CD4-positive, alpha-beta T cell treated with Interleukin-15 for 4 hours (primary cell): Measurements from ENCODE around the gene YPEL1.

Experiments
- DNase-seq: peaks from one replicate; pipeline ENCODE4 v3.0.0-alpha.2; 2020; ENCODE audit warnings: low spot score

Gene YPEL1

DNA sequence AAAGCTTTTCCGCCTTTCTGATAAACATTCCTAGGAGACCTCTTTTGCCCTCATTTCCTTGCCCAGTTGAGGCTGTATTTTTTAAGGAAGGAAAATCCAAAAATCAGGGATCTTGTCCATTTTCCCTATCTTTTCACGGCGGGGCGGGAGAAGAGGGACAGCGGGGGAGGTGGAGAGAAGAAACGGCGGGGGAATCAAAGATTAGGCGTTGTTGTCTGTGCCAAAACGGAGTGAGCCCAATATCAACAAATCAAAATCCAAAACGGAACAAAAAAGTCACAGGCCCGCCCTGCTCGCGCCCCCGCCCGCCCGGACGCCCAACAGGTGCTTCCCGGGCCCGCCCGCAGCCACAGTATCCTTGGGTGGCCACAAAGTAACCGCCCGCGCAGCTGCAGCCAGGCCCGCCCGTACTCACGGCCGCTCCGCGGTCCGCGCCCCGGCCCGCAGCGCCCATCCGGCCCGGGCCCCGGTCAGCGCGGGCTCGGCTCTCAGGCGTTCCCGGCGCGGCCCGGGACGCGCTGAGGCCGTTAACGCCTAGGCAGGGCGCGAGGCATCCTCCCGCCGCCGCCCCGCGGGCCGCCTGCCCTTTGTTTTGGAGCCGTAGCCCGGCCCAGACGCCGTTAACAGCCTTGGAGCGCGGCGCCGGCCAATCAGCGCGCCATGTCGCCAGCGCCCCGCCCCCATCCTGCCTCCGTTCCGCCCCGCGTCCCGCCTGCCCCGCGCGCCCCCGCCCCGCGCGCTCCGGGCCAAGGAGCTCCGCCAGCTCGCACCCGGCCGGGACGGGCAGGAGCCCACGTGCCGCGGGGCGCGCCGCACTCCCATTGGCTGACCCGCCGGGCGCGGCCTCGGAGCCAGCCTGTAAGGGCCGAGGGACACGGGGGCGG lies at the start of gene YPEL1:
Gene YPEL1, minus strand, starts transcription at position 595 of the 884 bp plus-strand sequence. CDS start 25,050 bp downstream, outside the sequence.
- peak; percentile 95 for DNase-seq

DNA sequence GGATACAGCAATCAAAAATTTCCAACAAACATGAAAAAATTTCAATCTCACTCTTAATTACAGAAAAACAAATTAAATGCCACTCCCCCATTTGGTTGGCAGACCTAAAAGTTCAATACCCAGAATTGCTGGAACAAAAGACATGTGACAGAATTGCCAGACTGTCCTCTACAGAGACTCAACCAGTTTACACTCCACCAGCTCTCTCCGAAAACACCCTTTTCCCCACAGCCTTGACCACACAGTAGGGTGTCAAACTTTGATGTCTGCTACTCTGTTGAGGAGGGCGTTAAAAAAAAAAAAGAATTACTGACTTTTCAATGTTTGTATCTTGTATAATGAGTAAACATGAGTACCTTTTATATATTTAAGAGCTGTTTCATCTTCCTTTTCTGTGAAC lies 44.7 kb upstream of the YPEL1 start:
- peak; percentile 48 for DNase-seq

- DNase-seq = no peak
Measured at GRCh38 chr22:21779444-21779843, 43.9 kb upstream of the YPEL1 start.

DNA sequence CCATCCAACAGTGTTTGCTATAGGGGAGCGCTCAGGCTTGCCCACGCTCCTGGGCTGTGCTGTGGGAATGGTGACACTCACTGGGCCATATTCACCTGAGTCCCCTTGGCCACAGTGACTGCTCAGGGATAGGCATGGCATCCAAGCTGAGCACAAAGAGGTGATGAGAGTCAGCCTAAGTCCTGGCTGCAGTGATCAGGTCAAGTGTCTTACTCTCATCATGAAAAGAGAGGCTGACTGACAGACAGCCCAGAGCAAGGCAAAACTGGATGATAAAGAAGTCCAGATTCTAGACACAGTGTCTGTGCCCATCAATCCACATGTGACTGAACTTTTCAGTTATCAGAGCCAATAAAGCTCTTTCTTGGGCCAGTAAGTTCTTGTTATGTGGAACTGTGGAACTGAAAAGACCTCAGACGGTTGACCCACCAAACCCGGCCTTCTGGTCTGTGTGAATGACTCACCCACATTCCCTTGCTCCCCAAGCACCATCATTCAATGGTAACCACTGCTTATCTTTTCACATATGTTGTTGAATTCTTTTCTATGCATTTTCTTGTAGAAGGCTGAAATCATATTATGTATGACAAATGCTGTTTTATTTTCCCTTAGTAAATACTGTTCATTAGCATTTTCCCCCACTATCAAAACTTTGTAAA lies 43.2 kb upstream of the YPEL1 start:
- no peak for DNase-seq

- no peak for DNase-seq
Measured at GRCh38 chr22:21771631-21771976, 36.0 kb upstream of the YPEL1 start.

DNA sequence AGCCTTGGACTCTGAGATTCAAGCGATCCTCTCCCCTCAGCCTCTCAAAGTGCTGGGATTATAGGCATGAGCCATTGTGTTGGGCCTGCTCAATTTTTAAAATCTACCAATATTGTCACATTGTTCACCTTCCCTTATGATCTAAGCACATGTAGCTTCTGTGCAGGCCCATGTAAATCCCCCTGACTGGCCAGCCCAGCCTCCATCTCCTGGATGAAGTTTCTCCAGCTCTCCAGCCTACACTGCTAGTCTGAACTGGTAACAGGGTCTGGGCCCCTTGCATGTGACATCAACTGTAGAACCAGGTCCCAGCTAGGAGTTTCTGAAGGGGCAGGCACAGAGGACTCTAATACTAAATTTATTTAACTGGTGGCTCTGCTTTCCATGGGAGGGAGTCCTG lies 32.8 kb upstream of the YPEL1 start:
- DNase-seq = no peak

GRCh38 chr22:21766691-21767462 lies 31.3 kb upstream of the YPEL1 start:
- DNase-seq = peak; percentile 71

DNA sequence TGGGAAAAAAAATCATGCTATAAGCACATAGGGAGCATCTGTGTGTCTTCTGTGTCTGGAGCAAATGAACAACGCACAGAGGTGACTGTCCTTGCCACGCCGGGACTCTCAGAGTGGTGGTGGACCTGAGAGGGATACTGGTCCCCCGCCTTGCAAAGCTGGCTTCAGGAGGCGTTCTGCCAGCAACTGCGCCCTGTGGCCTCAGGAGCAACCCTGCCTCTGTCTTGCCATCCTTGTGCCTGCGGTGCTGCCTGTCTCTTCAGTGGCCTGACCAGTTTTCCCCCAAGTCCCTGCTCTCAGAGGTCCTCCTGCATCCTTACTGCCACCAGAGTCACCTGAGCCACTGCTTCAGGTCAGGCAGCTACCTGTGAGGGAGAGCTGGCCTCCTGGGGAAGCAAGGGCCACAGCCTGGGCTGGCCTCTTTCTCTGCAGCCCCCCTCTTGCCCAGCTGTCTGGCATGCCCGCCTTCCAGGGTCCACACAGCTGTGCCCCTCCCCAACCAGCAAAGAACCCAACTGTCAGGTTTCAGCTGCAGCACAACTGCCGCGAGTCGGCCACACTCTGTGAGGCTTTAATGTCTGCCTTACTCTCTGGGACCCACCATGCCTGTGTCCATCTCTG lies 30.4 kb upstream of the YPEL1 start:
- DNase-seq = no peak

DNA sequence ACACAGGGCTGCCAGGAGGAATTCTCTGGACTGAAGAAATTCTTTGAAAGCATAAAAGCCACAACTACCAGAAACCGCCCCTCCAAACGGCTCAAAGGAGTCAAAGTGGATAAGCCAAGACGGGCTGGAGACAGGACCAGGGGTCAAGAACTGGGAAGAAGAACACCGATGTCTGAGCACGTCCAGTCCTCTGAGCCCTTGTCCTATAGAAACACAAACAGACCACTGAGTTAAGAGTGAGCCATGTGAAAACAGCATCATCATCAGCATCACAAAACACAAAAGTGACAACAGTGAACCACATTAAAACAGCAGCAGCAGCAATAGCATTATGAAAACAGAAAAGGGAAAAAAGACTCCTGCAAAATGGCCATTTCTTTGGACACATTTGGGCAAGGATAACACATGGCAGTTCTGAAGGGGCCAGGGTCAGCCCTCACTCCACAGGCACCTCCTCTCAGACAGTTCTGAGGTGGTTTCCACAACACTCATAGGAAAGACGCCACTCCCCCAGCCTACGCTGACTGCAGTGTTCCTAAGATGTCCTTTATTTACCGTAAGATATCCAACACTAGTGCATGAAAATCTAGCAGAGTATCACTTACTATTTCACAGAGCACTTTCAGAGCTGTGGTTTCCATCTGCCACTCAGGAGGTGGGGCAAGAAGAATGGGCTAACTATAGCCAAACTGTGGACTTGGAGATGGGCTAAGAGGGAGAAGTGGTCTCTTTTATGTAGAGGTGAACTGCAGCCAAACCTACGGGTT lies 28.6 kb upstream of the YPEL1 start:
- no peak for DNase-seq

- DNase-seq = peak; percentile 47
Measured at GRCh38 chr22:21762712-21763581, 27.4 kb upstream of the YPEL1 start.

DNA sequence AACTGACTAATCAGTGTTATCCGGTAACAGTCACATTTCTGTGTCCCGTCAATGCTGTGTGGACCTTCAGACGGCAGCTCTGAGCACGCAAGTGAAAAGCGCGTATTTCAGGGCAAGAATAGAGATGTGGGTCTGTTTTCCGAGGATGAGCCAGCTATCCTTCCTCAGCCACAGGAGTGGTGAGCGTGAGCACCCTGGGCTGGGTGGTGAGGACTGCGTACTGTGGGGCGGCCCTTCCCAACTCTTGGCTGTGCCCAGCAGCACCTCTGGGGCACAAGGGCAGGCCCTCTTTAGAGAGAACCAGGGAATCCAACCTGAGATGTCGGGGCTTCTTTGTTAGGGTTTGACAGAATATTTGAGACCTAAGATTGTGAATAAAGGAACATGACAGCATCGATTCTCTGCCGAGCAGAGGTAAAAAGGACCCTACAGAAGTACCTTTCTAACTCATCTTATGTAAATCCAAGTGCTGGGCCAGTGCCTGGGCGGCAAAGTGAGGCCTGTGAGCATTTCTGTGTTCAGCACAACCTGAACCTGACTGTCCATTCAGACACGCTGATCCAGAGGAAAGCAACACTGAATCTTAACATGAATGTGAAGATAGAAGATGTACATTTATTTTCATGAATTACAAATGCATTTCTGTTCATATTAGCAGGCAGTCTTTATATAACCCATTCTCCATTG lies 26.5 kb upstream of the YPEL1 start:
- DNase-seq = no peak

GRCh38 chr22:21761086-21761485 lies 25.5 kb upstream of the YPEL1 start:
- DNase-seq = no peak

DNA sequence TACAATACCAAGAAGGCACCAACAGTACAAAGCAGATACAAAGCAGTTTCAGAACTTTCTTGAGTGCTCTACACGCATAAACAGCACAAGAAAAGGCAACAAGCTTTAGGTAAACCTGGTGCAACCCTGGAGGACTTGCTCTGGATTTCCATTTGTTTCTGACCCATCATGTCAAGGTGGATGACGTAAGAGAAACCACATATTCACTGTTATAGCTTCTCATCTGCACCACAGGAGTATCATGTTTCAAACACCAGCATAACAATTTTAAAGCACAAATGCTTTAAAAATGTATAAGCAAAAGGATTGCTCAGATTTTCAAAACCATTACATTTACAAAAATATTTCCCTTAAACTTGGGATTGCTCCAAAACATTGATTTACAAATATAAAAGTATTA lies 25.0 kb upstream of the YPEL1 start:
- no peak for DNase-seq

- DNase-seq = no peak
Measured at GRCh38 chr22:21759646-21760376, 24.2 kb upstream of the YPEL1 start.

DNA sequence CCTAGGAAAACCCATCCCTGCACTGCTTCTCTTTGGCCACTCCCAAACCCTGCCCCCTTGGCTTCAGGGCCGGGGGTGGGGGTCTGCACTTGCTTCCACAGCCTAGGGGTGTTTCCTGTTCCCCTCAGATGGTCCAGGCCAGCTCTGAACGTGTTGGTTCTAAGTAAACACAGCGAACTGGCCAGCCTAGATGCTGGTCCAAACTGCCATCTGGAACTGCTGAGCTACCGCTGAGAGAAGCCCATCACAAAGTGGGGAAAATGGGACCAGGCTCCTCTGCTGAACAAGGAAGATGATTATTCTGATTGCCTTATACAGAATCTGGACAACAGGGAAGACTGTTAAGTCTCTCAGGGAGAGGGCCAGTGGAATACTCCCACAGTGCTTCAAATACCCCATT lies 23.5 kb upstream of the YPEL1 start:
- DNase-seq = no peak

DNA sequence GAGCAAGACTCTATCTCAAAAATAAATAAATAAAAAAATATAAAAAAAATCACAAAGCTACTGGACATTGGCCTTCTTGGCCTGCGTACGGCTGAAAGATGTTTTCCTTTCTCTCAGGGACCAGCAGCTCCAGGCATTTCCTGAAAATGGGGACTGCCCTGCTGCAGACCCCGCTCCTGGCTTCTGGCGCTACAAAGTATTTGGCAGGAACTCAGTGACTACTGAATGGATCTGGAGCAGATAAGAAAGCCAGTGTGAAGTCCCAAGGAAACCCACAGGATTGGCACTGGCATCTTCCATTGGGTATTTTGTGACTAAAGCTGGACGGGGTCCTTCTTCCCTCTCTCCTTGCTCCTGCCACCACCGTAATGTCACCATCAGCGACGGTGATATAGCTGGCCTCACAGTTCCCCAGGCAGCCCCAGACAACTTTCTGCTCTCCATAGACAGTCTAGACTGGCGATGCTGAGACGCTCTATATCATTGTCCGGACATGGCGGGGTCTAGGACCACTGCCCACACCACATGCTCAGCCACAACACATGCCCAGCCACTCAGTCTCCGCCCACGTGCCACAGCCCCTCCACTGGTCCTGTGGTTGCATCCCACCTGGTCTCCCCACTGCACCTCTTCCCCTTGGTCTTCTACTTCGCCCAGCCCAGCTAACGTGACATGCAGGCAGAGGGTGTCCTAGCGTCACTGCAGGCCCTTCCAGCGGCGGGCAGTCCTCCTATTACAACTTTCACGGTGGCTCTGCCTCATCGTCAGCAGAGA lies 22.7 kb upstream of the YPEL1 start:
- no peak for DNase-seq

DNA sequence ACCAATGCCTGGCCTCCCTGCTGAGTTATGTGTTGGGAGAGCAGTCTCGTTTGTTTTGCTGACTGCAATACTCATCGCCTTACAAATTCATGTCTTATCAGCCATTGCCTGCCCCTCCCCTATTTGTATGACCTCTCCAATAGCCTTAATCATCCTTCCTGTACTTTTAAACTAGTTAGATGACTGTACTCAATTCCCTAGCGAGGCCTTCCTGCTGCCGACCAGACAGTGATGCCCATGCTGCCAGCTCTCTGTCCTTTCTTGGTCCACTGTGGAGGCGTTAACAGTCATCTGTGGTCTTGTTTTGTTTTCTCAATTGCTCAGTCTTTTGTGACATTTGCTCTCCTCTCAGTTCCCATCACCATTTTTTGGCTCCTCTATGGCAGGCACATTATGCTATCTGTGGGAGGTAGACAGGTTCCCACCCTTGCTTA lies 20.3 kb upstream of the YPEL1 start:
- DNase-seq = no peak

GRCh38 chr22:21754523-21754922 lies 18.9 kb upstream of the YPEL1 start:
- DNase-seq = no peak
